PC-9 (cell line): ENCODE measurements around the gene ZNF610. TPM values are rescaled to one million over a fixed set of nuclear protein-coding genes. Genes with fewer than 3 reads are reported as not detected.

ENCODE experiments used
- BruUV-seq: library from RNA; stranded (reverse); fragments of 400-500 nt; replicated peaks from 2 replicates; lab custom pipeline; 2021; lab: Mats Ljungman, UMichigan
- CTCF ChIA-PET: fragments of 300-600 bp; sonication (Branson Sonifier 250); formaldehyde crosslinking; loops from one replicate; lab custom pipeline; 2022; ENCODE audit warnings: antibody characterized with exemption; lab: Charles Lee
- POLR2A ChIA-PET: fragments of 300-600 bp; sonication (Branson Sonifier 250); formaldehyde crosslinking; loops from one replicate; lab custom pipeline; 2022; ENCODE audit warnings: antibody characterized with exemption; ENCODE audit not compliant: unreplicated experiment; lab: Charles Lee
- DNase-seq, 2 experiments: peaks; one replicate each; pipeline versions ENCODE4 v3.0.0 to v3.0.0-alpha.2; 2015 to 2022; ENCODE audit warnings: mixed read lengths in 1 of 2
- H2AFZ ChIP-seq: fragments of 200-600 bp; sonication (generic); 2 replicates; pipeline ENCODE4 v1.8.1; 2017; ENCODE audit warnings: antibody characterized with exemption
- H3F3A ChIP-seq: fragments of 200-600 bp; sonication (generic); 2 replicates; pipeline ENCODE4 v1.8.1; 2017; ENCODE audit warnings: antibody characterized with exemption, mild to moderate bottlenecking, low read depth; ENCODE audit not compliant: insufficient read depth
- H3K27ac ChIP-seq: fragments of 200-600 bp; sonication (generic); 2 replicates; pipeline ENCODE4 v1.6.1; 2016; ENCODE audit warnings: mixed run types
- H3K27me3 ChIP-seq: fragments of 200-600 bp; sonication (generic); 2 replicates; pipeline ENCODE4 v1.6.1; 2016; ENCODE audit warnings: low read depth, mixed run types; ENCODE audit not compliant: insufficient read depth
- H3K36me3 ChIP-seq: fragments of 200-600 bp; sonication (generic); 2 replicates; pipeline ENCODE4 v1.6.1; 2016; ENCODE audit warnings: low read depth, mixed run types
- H3K4me1 ChIP-seq: fragments of 200-600 bp; sonication (generic); replicated peaks from 2 replicates; pipeline ENCODE4 v1.6.1; 2016; ENCODE audit warnings: mixed run types; ENCODE audit not compliant: insufficient read depth
- H3K4me2 ChIP-seq: fragments of 200-600 bp; sonication (generic); 2 replicates; pipeline ENCODE4 v1.6.1; 2017; ENCODE audit warnings: mixed run types
- H3K4me3 ChIP-seq: fragments of 200-600 bp; sonication (generic); 2 replicates; pipeline ENCODE4 v1.6.1; 2016; ENCODE audit warnings: mixed run types
- H3K79me2 ChIP-seq: fragments of 200-600 bp; sonication (generic); 2 replicates; pipeline ENCODE4 v1.6.1; 2017; ENCODE audit warnings: low read depth, mixed run types
- H3K9me2 ChIP-seq: fragments of 200-600 bp; sonication (generic); 2 replicates; pipeline ENCODE4 v1.8.1; 2017; ENCODE audit warnings: mild to moderate bottlenecking; ENCODE audit not compliant: insufficient read depth
- H3K9me3 ChIP-seq: fragments of 200-600 bp; sonication (generic); 2 replicates; pipeline ENCODE4 v1.8.1; 2016; ENCODE audit warnings: low read depth; ENCODE audit not compliant: insufficient read depth
- H4K20me1 ChIP-seq: fragments of 200-600 bp; sonication (generic); 2 replicates; pipeline ENCODE4 v1.8.1; 2017; ENCODE audit not compliant: insufficient read depth
- EZH2 ChIP-seq: fragments of 200-600 bp; sonication (generic); IDR thresholded peaks from 2 replicates; pipeline ENCODE4 v1.8.0; 2017; ENCODE audit warnings: antibody characterized with exemption, low read depth
- intact Hi-C: fragments of 100-400 bp; cut with micrococcal nuclease; formaldehyde crosslinking; loops from one replicate; pipeline ENCODE4 v1.10.0; 2022; ENCODE audit not compliant: unreplicated experiment
- total RNA-seq: library from RNA; stranded (reverse); gene quantifications from 2 replicates; pipeline ENCODE4 v1.2.3, GENCODE V29; 2021
- TF ChIP-seq, protein P1 (sequence below): fragments of 200-600 bp; sonication (generic); conservative IDR thresholded peaks from 2 replicates; pipeline ENCODE4 v1.6.1; 2017; ENCODE audit warnings: mixed run types, antibody characterized with exemption, mild to moderate bottlenecking, moderate library complexity

The ZNF610 gene
- total RNA-seq, 1 experiment from 2014 or later: 2.6 TPM

DNA sequence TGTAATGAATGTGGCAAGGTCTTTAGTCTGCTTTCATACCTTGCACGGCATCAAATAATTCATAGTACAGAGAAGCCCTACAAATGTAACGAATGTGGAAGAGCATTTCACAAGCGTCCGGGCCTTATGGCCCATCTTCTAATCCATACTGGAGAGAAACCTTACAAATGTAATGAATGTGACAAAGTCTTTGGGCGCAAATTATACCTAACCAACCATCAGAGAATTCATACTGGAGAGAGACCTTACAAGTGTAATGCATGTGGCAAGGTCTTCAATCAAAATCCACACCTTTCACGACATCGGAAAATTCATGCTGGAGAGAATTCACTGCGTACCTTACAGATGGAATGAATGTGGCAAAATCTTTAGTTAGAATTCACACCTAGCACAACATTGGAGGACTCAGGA, 30.4 kb downstream of the ZNF610 start:
- Histone ChIP-seq H3K27ac (no peak overlapping the region), H3K79me2 (peaks cover 7% of the 10 kb centered on the region; the same call in 1 of the 2 replicates), H2AFZ (no peak overlapping the region; the same call in 1 of the 2 replicates), H3K36me3 (no peaks in the 10 kb centered on the region), H3K27me3 (no peaks in the 10 kb centered on the region), H3F3A (no peaks in the 10 kb centered on the region), H3K9me2 (no peaks in the 10 kb centered on the region), H4K20me1 (no peaks in the 10 kb centered on the region), H3K4me2 (no peak overlapping the region), H3K4me1 (0 out of 2 replicates have a peak, but pooled peaks cover 8% of the 10 kb centered on the region), H3K9me3 (peaks cover 53% of the 10 kb centered on the region), H3K4me3 (no peak overlapping the region)
- intact Hi-C loops: loop anchor here (5.0 kb wide), 1 partner anchor 99 kb away; the partner anchor contains the start of gene ZNF766
- TF ChIP-seq EZH2: no peak
- TF ChIP-seq, protein P1, sequence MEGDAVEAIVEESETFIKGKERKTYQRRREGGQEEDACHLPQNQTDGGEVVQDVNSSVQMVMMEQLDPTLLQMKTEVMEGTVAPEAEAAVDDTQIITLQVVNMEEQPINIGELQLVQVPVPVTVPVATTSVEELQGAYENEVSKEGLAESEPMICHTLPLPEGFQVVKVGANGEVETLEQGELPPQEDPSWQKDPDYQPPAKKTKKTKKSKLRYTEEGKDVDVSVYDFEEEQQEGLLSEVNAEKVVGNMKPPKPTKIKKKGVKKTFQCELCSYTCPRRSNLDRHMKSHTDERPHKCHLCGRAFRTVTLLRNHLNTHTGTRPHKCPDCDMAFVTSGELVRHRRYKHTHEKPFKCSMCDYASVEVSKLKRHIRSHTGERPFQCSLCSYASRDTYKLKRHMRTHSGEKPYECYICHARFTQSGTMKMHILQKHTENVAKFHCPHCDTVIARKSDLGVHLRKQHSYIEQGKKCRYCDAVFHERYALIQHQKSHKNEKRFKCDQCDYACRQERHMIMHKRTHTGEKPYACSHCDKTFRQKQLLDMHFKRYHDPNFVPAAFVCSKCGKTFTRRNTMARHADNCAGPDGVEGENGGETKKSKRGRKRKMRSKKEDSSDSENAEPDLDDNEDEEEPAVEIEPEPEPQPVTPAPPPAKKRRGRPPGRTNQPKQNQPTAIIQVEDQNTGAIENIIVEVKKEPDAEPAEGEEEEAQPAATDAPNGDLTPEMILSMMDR: no peak
- ChIA-PET CTCF (no interaction called here), POLR2A (no interaction called here)
- no TSS peak for BruUV-seq
- DNase-seq: no peak

DNA sequence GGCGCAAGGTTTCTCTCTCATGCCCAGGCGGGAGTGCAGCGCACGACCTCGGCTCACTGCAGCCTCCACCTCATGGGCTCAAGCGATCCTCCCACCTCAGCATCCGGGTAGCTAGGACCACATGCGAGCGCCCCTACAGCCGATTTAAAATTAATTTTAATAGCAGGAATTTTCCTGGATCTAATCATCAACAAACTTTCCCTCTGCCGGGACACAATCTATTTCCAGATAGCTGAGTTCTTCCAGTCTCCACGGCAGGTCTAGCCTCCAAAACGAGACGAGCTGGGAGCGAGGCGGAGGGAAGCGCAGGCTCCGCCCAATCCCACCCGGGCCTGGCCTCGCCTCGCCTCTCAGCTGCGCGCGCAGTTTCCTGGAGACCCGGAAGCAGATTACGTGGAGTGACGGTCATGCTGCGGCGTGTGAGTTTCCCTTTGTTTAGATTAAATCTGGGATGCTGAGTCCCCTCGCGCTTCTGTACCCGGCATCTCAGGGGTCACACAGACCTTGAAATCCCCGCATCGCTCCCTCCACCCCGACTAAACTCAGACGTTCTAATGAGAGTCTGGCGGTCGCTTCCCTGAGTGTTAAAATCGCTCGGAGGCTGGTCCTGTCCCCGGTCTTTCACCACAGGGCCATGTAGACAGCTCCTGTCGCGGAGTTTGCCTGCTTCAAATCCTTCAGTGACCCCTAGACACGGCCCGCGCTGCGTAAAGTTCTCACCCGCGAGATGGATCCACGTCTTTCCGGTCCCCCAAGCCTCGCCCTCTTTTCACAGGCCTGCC, 33.7 kb downstream of the ZNF610 start, which contains the start of gene ZNF880:
Gene ZNF880, plus strand, starts transcription at position 365 of the 782 bp plus-strand sequence. Its CDS starts 43 bp downstream, at position 408.
- intact Hi-C loops: loop anchor here (1.0 to 5.0 kb wide), 2 partner anchors 72 to 102 kb away; partner anchors contain the start of genes ZNF480 and ZNF766
- Histone ChIP-seq H4K20me1 (no peaks in the 10 kb centered on the region), H3K4me3 (peak within 1 kb of the TSS; percentile 78), H3K27ac (peak within 1 kb of the TSS; percentile 67), H3K9me3 (peaks cover 47% of the 10 kb centered on the region), H3F3A (no peaks in the 10 kb centered on the region), H3K79me2 (peaks cover 9% of the 10 kb centered on the region; the same call in 1 of the 2 replicates), H3K27me3 (no peaks in the 10 kb centered on the region), H2AFZ (peak within 1 kb of the TSS; percentile 99), H3K36me3 (peaks cover 12% of the 10 kb centered on the region; the same call in 1 of the 2 replicates), H3K9me2 (no peaks in the 10 kb centered on the region), H3K4me2 (peak within 1 kb of the TSS; percentile 79), H3K4me1 (0 out of 2 replicates have a peak, but pooled peaks cover 8% of the 10 kb centered on the region)
- DNase-seq: peak; percentile 78 to 95
- TSS peak; percentile 89 for BruUV-seq
- CTCF ChIA-PET: interaction anchor here (0.9 kb wide), 1 partner anchor 121 kb away, joined by 4 read pairs; no protein-coding TSS in a partner anchor
- POLR2A ChIA-PET: interaction anchor here (0.7 kb wide), 3 partner anchors 45 to 1409 kb away, joined by 4 to 8 read pairs (median 4); partner anchors contain the start of gene ZNF816
- TF ChIP-seq EZH2: no peak
- TF ChIP-seq, protein P1: no peak

DNA sequence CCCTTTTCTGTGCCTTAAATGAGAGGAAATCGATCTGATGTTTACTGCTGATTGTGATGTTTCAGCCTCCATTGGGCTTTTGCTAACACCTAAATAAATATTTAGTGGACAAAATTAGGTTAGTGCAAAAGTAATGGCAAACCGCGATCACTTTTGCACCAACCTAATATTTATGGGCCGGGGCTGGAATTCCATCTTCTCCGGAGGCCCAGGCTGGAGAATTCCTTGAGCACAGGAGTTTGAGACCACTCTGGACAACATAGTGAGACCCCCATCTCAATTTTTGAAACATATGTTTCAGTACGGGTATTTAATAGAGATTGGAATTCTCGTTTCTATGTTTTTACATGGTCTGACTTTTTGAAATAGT, 34.3 kb downstream of the ZNF610 start:
- no peaks in the 10 kb centered on the region for H4K20me1 ChIP-seq
- peak overlapping the region; percentile 99 for H2AFZ ChIP-seq
- no peak for TF ChIP-seq EZH2
- TF ChIP-seq, protein P1: no peak
- intact Hi-C loops: no loop called here
- BruUV-seq: no TSS peak
- no peak for DNase-seq
- H3K36me3 ChIP-seq: peaks cover 14% of the 10 kb centered on the region; the same call in 1 of the 2 replicates
- CTCF ChIA-PET: interaction anchor here (0.9 kb wide), 1 partner anchor 122 kb away, joined by 4 read pairs; no protein-coding TSS in a partner anchor
- peak overlapping the region; percentile 67 for H3K27ac ChIP-seq
- H3K4me2 ChIP-seq: peak overlapping the region; percentile 79
- H3K9me3 ChIP-seq: peaks cover 43% of the 10 kb centered on the region
- H3K27me3 ChIP-seq: no peaks in the 10 kb centered on the region
- POLR2A ChIA-PET: no interaction called here
- H3K9me2 ChIP-seq: no peaks in the 10 kb centered on the region
- no peaks in the 10 kb centered on the region for H3F3A ChIP-seq
- 0 out of 2 replicates have a peak, but pooled peaks cover 8% of the 10 kb centered on the region for H3K4me1 ChIP-seq
- H3K79me2 ChIP-seq: peaks cover 9% of the 10 kb centered on the region; the same call in 1 of the 2 replicates
- H3K4me3 ChIP-seq: peak overlapping the region; percentile 78
